ENCODE measurements around the gene GPR137B.

The GPR137B gene

GRCh38 chr1:236209713-236210112, 67.4 kb downstream of the GPR137B start:
- H3K36me3 Mint-ChIP-seq, result peaks cover 68% of the 10 kb centered on the region
- ATAC-seq, result no peak
- H3K27me3 Mint-ChIP-seq, result no peaks in the 10 kb centered on the region
- no peak overlapping the region for H3K4me3 Mint-ChIP-seq
- peaks cover 5% of the 10 kb centered on the region for H3K9me3 Mint-ChIP-seq
- no peaks in the 10 kb centered on the region for H3K4me1 Mint-ChIP-seq
- no peak overlapping the region for H3K27ac Mint-ChIP-seq

GRCh38 chr1:236211815-236212214, 69.5 kb downstream of the GPR137B start:
- Mint-ChIP-seq H3K27me3 (no peaks in the 10 kb centered on the region), H3K4me3 (no peak overlapping the region), H3K4me1 (no peaks in the 10 kb centered on the region), H3K27ac (no peak overlapping the region), H3K36me3 (peaks cover 72% of the 10 kb centered on the region), H3K9me3 (no peaks in the 10 kb centered on the region)
- no peak for ATAC-seq

- H3K27ac Mint-ChIP-seq, result no peak overlapping the region
- no peaks in the 10 kb centered on the region for H3K27me3 Mint-ChIP-seq
- H3K4me1 Mint-ChIP-seq, result no peaks in the 10 kb centered on the region
- H3K4me3 Mint-ChIP-seq, result no peak overlapping the region
- ATAC-seq, result no peak
- no peaks in the 10 kb centered on the region for H3K9me3 Mint-ChIP-seq
- H3K36me3 Mint-ChIP-seq, result peaks cover 71% of the 10 kb centered on the region
Observed at GRCh38 chr1:236213534-236213933, 71.2 kb downstream of the GPR137B start.

- ATAC-seq, result no peak
- Mint-ChIP-seq H3K9me3 (no peaks in the 10 kb centered on the region), H3K4me3 (no peak overlapping the region), H3K27ac (no peak overlapping the region), H3K4me1 (no peaks in the 10 kb centered on the region), H3K36me3 (peaks cover 61% of the 10 kb centered on the region), H3K27me3 (no peaks in the 10 kb centered on the region)
Observed at GRCh38 chr1:236214761-236215160, 72.4 kb downstream of the GPR137B start.

- ATAC-seq, result no peak
- Mint-ChIP-seq H3K27me3 (no peaks in the 10 kb centered on the region), H3K4me3 (no peak overlapping the region)
Observed at GRCh38 chr1:236220473-236220872, 78.1 kb downstream of the GPR137B start.

GRCh38 chr1:236222632-236223031, 80.3 kb downstream of the GPR137B start:
- no peak for ATAC-seq
- Mint-ChIP-seq H3K36me3 (peaks cover 17% of the 10 kb centered on the region), H3K27ac (no peak overlapping the region), H3K27me3 (no peaks in the 10 kb centered on the region), H3K4me1 (no peaks in the 10 kb centered on the region), H3K4me3 (no peak overlapping the region), H3K9me3 (no peaks in the 10 kb centered on the region)

More at GRCh38 chr1:236220473-236220872, 78.1 kb downstream of the GPR137B start:
- H3K4me1 Mint-ChIP-seq, result no peaks in the 10 kb centered on the region
- no peaks in the 10 kb centered on the region for H3K9me3 Mint-ChIP-seq
- no peak overlapping the region for H3K27ac Mint-ChIP-seq
- H3K36me3 Mint-ChIP-seq, result peaks cover 21% of the 10 kb centered on the region

- Mint-ChIP-seq H3K27ac (no peak overlapping the region), H3K36me3 (peaks cover 25% of the 10 kb centered on the region), H3K4me3 (no peak overlapping the region), H3K9me3 (no peaks in the 10 kb centered on the region), H3K4me1 (no peaks in the 10 kb centered on the region), H3K27me3 (no peaks in the 10 kb centered on the region)
- no peak for ATAC-seq
Observed at GRCh38 chr1:236228411-236228810, 86.1 kb downstream of the GPR137B start.

- Mint-ChIP-seq H3K27me3 (no peaks in the 10 kb centered on the region), H3K4me1 (no peaks in the 10 kb centered on the region), H3K36me3 (peaks cover 20% of the 10 kb centered on the region), H3K27ac (no peak overlapping the region), H3K4me3 (no peak overlapping the region), H3K9me3 (no peaks in the 10 kb centered on the region)
- ATAC-seq, result no peak
Observed at GRCh38 chr1:236235116-236235515, 92.8 kb downstream of the GPR137B start.

GRCh38 chr1:236239092-236239585, 96.8 kb downstream of the GPR137B start:
- Mint-ChIP-seq H3K4me3 (no peak overlapping the region), H3K27me3 (no peaks in the 10 kb centered on the region), H3K36me3 (peaks cover 28% of the 10 kb centered on the region), H3K27ac (no peak overlapping the region), H3K4me1 (no peaks in the 10 kb centered on the region), H3K9me3 (no peaks in the 10 kb centered on the region)
- no peak for ATAC-seq

- Mint-ChIP-seq H3K4me3 (no peak overlapping the region), H3K27me3 (no peaks in the 10 kb centered on the region), H3K27ac (no peak overlapping the region), H3K36me3 (peaks cover 28% of the 10 kb centered on the region), H3K9me3 (no peaks in the 10 kb centered on the region), H3K4me1 (no peaks in the 10 kb centered on the region)
- no peak for ATAC-seq
Observed at GRCh38 chr1:236240675-236241074, 98.3 kb downstream of the GPR137B start.

- Mint-ChIP-seq H3K4me3 (no peak overlapping the region), H3K36me3 (peaks cover 25% of the 10 kb centered on the region), H3K27me3 (no peaks in the 10 kb centered on the region), H3K9me3 (no peaks in the 10 kb centered on the region), H3K4me1 (no peaks in the 10 kb centered on the region), H3K27ac (no peak overlapping the region)
- ATAC-seq, result no peak
Observed at GRCh38 chr1:236242568-236242967, 100.2 kb downstream of the GPR137B start.

GRCh38 chr1:236247286-236247685, 104.9 kb downstream of the GPR137B start:
- H3K27ac Mint-ChIP-seq, result no peak overlapping the region
- no peaks in the 10 kb centered on the region for H3K9me3 Mint-ChIP-seq
- peaks cover 36% of the 10 kb centered on the region for H3K36me3 Mint-ChIP-seq
- H3K4me3 Mint-ChIP-seq, result no peak overlapping the region
- no peaks in the 10 kb centered on the region for H3K4me1 Mint-ChIP-seq
- H3K27me3 Mint-ChIP-seq, result no peaks in the 10 kb centered on the region
- no peak for ATAC-seq

- H3K27me3 Mint-ChIP-seq, result no peaks in the 10 kb centered on the region
- no peak overlapping the region for H3K27ac Mint-ChIP-seq
- H3K4me1 Mint-ChIP-seq, result peaks cover 5% of the 10 kb centered on the region
- no peak for ATAC-seq
- no peaks in the 10 kb centered on the region for H3K9me3 Mint-ChIP-seq
- peaks cover 51% of the 10 kb centered on the region for H3K36me3 Mint-ChIP-seq
- H3K4me3 Mint-ChIP-seq, result no peak overlapping the region
Observed at GRCh38 chr1:236251587-236251986, 109.2 kb downstream of the GPR137B start.

GRCh38 chr1:236253119-236253518, 110.8 kb downstream of the GPR137B start:
- Mint-ChIP-seq H3K4me3 (no peak overlapping the region), H3K27me3 (no peaks in the 10 kb centered on the region), H3K36me3 (peaks cover 53% of the 10 kb centered on the region), H3K27ac (no peak overlapping the region), H3K4me1 (peaks cover 5% of the 10 kb centered on the region), H3K9me3 (peaks cover 9% of the 10 kb centered on the region)
- ATAC-seq, result no peak

- no peak for ATAC-seq
- Mint-ChIP-seq H3K27me3 (no peaks in the 10 kb centered on the region), H3K4me1 (peaks cover 5% of the 10 kb centered on the region), H3K36me3 (peaks cover 56% of the 10 kb centered on the region), H3K4me3 (no peak overlapping the region), H3K9me3 (peaks cover 13% of the 10 kb centered on the region), H3K27ac (no peak overlapping the region)
Observed at GRCh38 chr1:236253918-236254637, 111.7 kb downstream of the GPR137B start.

GRCh38 chr1:236257216-236257615, 114.9 kb downstream of the GPR137B start:
- peaks cover 5% of the 10 kb centered on the region for H3K4me1 Mint-ChIP-seq
- no peak for ATAC-seq
- H3K27ac Mint-ChIP-seq, result no peak overlapping the region
- H3K9me3 Mint-ChIP-seq, result peaks cover 24% of the 10 kb centered on the region
- no peak overlapping the region for H3K4me3 Mint-ChIP-seq
- H3K27me3 Mint-ChIP-seq, result no peaks in the 10 kb centered on the region
- H3K36me3 Mint-ChIP-seq, result peaks cover 74% of the 10 kb centered on the region

Measured in stimulated activated memory B cell treated with anti-CD40 and anti-IgM and Interleukin-4, amounts not matched to agents 10 μg/mL and 1 μg/mL and 100 μg/mL, for 72 hours (primary cell).